ENCODE data around the gene CIB4.

The CIB4 gene

GRCh38 chr2:26579723-26580040 is 61.5 kb downstream of the CIB4 start:
- H3K27me3 ChIP-seq (ENCODE audit: control insufficient read depth in 5 of 5, insufficient read depth in 4 of 5, low read length in 5 of 5), result peaks cover 10 to 62% (median 32%) of the 10 kb centered on the region in 5 donors
- no peak overlapping the region for H3K27ac ChIP-seq (ENCODE audit: low read depth, low read length)
- no peaks in the 10 kb centered on the region for H3K4me1 ChIP-seq (ENCODE audit: control insufficient read depth in 5 of 5, insufficient read depth in 5 of 5, low read length in 5 of 5)
- no peaks in the 10 kb centered on the region for H3K36me3 ChIP-seq (ENCODE audit: control insufficient read depth in 5 of 5, insufficient read depth in 5 of 5, low read length in 5 of 5)
- H3K9ac ChIP-seq (ENCODE audit: low read length in 5 of 5), result no peak overlapping the region
- no peaks in the 10 kb centered on the region for H3K9me3 ChIP-seq (ENCODE audit: control insufficient read depth in 5 of 5, low read length in 5 of 5)
- no peak overlapping the region for H3K4me3 ChIP-seq (ENCODE audit: low read depth in 1 of 5, low read length in 5 of 5)

- Histone ChIP-seq H3K4me3 (ENCODE audit: low read depth in 1 of 5, low read length in 5 of 5) (no peak overlapping the region), H3K27ac (ENCODE audit: low read depth, low read length) (no peak overlapping the region), H3K27me3 (ENCODE audit: control insufficient read depth in 5 of 5, insufficient read depth in 4 of 5, low read length in 5 of 5) (peaks cover 10 to 58% (median 28%) of the 10 kb centered on the region in 5 donors), H3K36me3 (ENCODE audit: control insufficient read depth in 5 of 5, insufficient read depth in 5 of 5, low read length in 5 of 5) (no peaks in the 10 kb centered on the region), H3K9ac (ENCODE audit: low read length in 5 of 5) (no peak overlapping the region), H3K4me1 (ENCODE audit: control insufficient read depth in 5 of 5, insufficient read depth in 5 of 5, low read length in 5 of 5) (no peaks in the 10 kb centered on the region), H3K9me3 (ENCODE audit: control insufficient read depth in 5 of 5, low read length in 5 of 5) (no peaks in the 10 kb centered on the region)
These were observed 62.0 kb downstream of the CIB4 start for GRCh38 chr2:26579025-26579722.

- no peaks in the 10 kb centered on the region for H3K4me1 ChIP-seq (ENCODE audit: control insufficient read depth in 5 of 5, insufficient read depth in 5 of 5, low read length in 5 of 5)
- no peaks in the 10 kb centered on the region for H3K36me3 ChIP-seq (ENCODE audit: control insufficient read depth in 5 of 5, insufficient read depth in 5 of 5, low read length in 5 of 5)
- peaks cover 10 to 55% (median 27%) of the 10 kb centered on the region in 5 donors for H3K27me3 ChIP-seq (ENCODE audit: control insufficient read depth in 5 of 5, insufficient read depth in 4 of 5, low read length in 5 of 5)
- no peak overlapping the region for H3K4me3 ChIP-seq (ENCODE audit: low read depth in 1 of 5, low read length in 5 of 5)
- H3K9me3 ChIP-seq (ENCODE audit: control insufficient read depth in 5 of 5, low read length in 5 of 5), result no peaks in the 10 kb centered on the region
- H3K27ac ChIP-seq (ENCODE audit: low read depth, low read length), result no peak overlapping the region
- H3K9ac ChIP-seq (ENCODE audit: low read length in 5 of 5), result no peak overlapping the region
These were observed 62.6 kb downstream of the CIB4 start for GRCh38 chr2:26578581-26578980.

GRCh38 chr2:26578113-26578458 is 63.1 kb downstream of the CIB4 start:
- peaks cover 6 to 50% (median 23%) of the 10 kb centered on the region in 5 donors for H3K27me3 ChIP-seq (ENCODE audit: control insufficient read depth in 5 of 5, insufficient read depth in 4 of 5, low read length in 5 of 5)
- H3K9ac ChIP-seq (ENCODE audit: low read length in 5 of 5), result no peak overlapping the region
- no peaks in the 10 kb centered on the region for H3K36me3 ChIP-seq (ENCODE audit: control insufficient read depth in 5 of 5, insufficient read depth in 5 of 5, low read length in 5 of 5)

GRCh38 chr2:26577442-26578112 is 63.6 kb downstream of the CIB4 start:
- H3K27ac ChIP-seq (ENCODE audit: low read depth, low read length), result no peak overlapping the region
- H3K27me3 ChIP-seq (ENCODE audit: control insufficient read depth in 5 of 5, insufficient read depth in 4 of 5, low read length in 5 of 5), result peaks cover under 1 to 46% (median 20%) of the 10 kb centered on the region in 5 donors
- H3K9ac ChIP-seq (ENCODE audit: low read length in 5 of 5), result no peak overlapping the region
- no peaks in the 10 kb centered on the region for H3K4me1 ChIP-seq (ENCODE audit: control insufficient read depth in 5 of 5, insufficient read depth in 5 of 5, low read length in 5 of 5)
- H3K9me3 ChIP-seq (ENCODE audit: control insufficient read depth in 5 of 5, low read length in 5 of 5), result no peaks in the 10 kb centered on the region
- H3K4me3 ChIP-seq (ENCODE audit: low read depth in 1 of 5, low read length in 5 of 5), result no peak overlapping the region
- H3K36me3 ChIP-seq (ENCODE audit: control insufficient read depth in 5 of 5, insufficient read depth in 5 of 5, low read length in 5 of 5), result no peaks in the 10 kb centered on the region

More at GRCh38 chr2:26578113-26578458, 63.1 kb downstream of the CIB4 start:
- Histone ChIP-seq H3K4me1 (ENCODE audit: control insufficient read depth in 5 of 5, insufficient read depth in 5 of 5, low read length in 5 of 5) (no peaks in the 10 kb centered on the region), H3K9me3 (ENCODE audit: control insufficient read depth in 5 of 5, low read length in 5 of 5) (no peaks in the 10 kb centered on the region), H3K4me3 (ENCODE audit: low read depth in 1 of 5, low read length in 5 of 5) (no peak overlapping the region), H3K27ac (ENCODE audit: low read depth, low read length) (no peak overlapping the region)

- peaks cover 0 to 42% (median 18%) of the 10 kb centered on the region in 5 donors for H3K27me3 ChIP-seq (ENCODE audit: control insufficient read depth in 5 of 5, insufficient read depth in 4 of 5, low read length in 5 of 5)
These were observed 64.4 kb downstream of the CIB4 start for GRCh38 chr2:26576565-26577441.

GRCh38 chr2:26575836-26576564 is 65.2 kb downstream of the CIB4 start:
- no peaks in the 10 kb centered on the region for H3K9me3 ChIP-seq (ENCODE audit: control insufficient read depth in 5 of 5, low read length in 5 of 5)
- no peaks in the 10 kb centered on the region for H3K4me1 ChIP-seq (ENCODE audit: control insufficient read depth in 5 of 5, insufficient read depth in 5 of 5, low read length in 5 of 5)
- H3K27ac ChIP-seq (ENCODE audit: low read depth, low read length), result no peak overlapping the region
- H3K36me3 ChIP-seq (ENCODE audit: control insufficient read depth in 5 of 5, insufficient read depth in 5 of 5, low read length in 5 of 5), result no peaks in the 10 kb centered on the region
- H3K27me3 ChIP-seq (ENCODE audit: control insufficient read depth in 5 of 5, insufficient read depth in 4 of 5, low read length in 5 of 5), result peaks cover 0 to 42% (median 21%) of the 10 kb centered on the region in 5 donors
- H3K4me3 ChIP-seq (ENCODE audit: low read depth in 1 of 5, low read length in 5 of 5), result no peak overlapping the region
- H3K9ac ChIP-seq (ENCODE audit: low read length in 5 of 5), result no peak overlapping the region

More at GRCh38 chr2:26576565-26577441, 64.4 kb downstream of the CIB4 start:
- H3K36me3 ChIP-seq (ENCODE audit: control insufficient read depth in 5 of 5, insufficient read depth in 5 of 5, low read length in 5 of 5), result no peaks in the 10 kb centered on the region
- H3K9me3 ChIP-seq (ENCODE audit: control insufficient read depth in 5 of 5, low read length in 5 of 5), result no peaks in the 10 kb centered on the region
- H3K9ac ChIP-seq (ENCODE audit: low read length in 5 of 5), result no peak overlapping the region
- H3K4me1 ChIP-seq (ENCODE audit: control insufficient read depth in 5 of 5, insufficient read depth in 5 of 5, low read length in 5 of 5), result no peaks in the 10 kb centered on the region
- H3K4me3 ChIP-seq (ENCODE audit: low read depth in 1 of 5, low read length in 5 of 5), result no peak overlapping the region
- no peak overlapping the region for H3K27ac ChIP-seq (ENCODE audit: low read depth, low read length)

- Histone ChIP-seq H3K36me3 (ENCODE audit: control insufficient read depth in 5 of 5, insufficient read depth in 5 of 5, low read length in 5 of 5) (no peaks in the 10 kb centered on the region), H3K9me3 (ENCODE audit: control insufficient read depth in 5 of 5, low read length in 5 of 5) (no peaks in the 10 kb centered on the region), H3K27me3 (ENCODE audit: control insufficient read depth in 5 of 5, insufficient read depth in 4 of 5, low read length in 5 of 5) (peaks cover 0 to 34% (median 25%) of the 10 kb centered on the region in 5 donors), H3K4me1 (ENCODE audit: control insufficient read depth in 5 of 5, insufficient read depth in 5 of 5, low read length in 5 of 5) (no peaks in the 10 kb centered on the region), H3K27ac (ENCODE audit: low read depth, low read length) (no peak overlapping the region), H3K4me3 (ENCODE audit: low read depth in 1 of 5, low read length in 5 of 5) (no peak overlapping the region), H3K9ac (ENCODE audit: low read length in 5 of 5) (no peak overlapping the region)
These were observed 66.1 kb downstream of the CIB4 start for GRCh38 chr2:26574900-26575560.

GRCh38 chr2:26574066-26574899 is 66.9 kb downstream of the CIB4 start:
- no peaks in the 10 kb centered on the region for H3K4me1 ChIP-seq (ENCODE audit: control insufficient read depth in 5 of 5, insufficient read depth in 5 of 5, low read length in 5 of 5)
- peaks cover 5 to 39% (median 25%) of the 10 kb centered on the region in 5 donors for H3K27me3 ChIP-seq (ENCODE audit: control insufficient read depth in 5 of 5, insufficient read depth in 4 of 5, low read length in 5 of 5)
- H3K36me3 ChIP-seq (ENCODE audit: control insufficient read depth in 5 of 5, insufficient read depth in 5 of 5, low read length in 5 of 5), result no peaks in the 10 kb centered on the region
- no peak overlapping the region for H3K4me3 ChIP-seq (ENCODE audit: low read depth in 1 of 5, low read length in 5 of 5)
- H3K27ac ChIP-seq (ENCODE audit: low read depth, low read length), result no peak overlapping the region
- no peak overlapping the region for H3K9ac ChIP-seq (ENCODE audit: low read length in 5 of 5)
- H3K9me3 ChIP-seq (ENCODE audit: control insufficient read depth in 5 of 5, low read length in 5 of 5), result no peaks in the 10 kb centered on the region
